Nephron (organoid): ENCODE measurements around the gene OR4Q3.
"Not testable (repeated sequence)": the region's sequence is repeated elsewhere in the genome, so short reads cannot be mapped to it uniquely, and the experiment has no call there.

ENCODE experiments used
- H3K27ac Mint-ChIP-seq, 3 experiments: 2 replicates each; pipeline ENCODE4 v1.8.0; 2020; ENCODE audit warnings: mixed read lengths in 3 of 3, mild to moderate bottlenecking in 2 of 3, moderate library complexity in 1 of 3
- H3K27me3 Mint-ChIP-seq: 2 replicates; pipeline ENCODE4 v1.8.0; 2021; ENCODE audit warnings: low read depth, mild to moderate bottlenecking, moderate library complexity, mixed read lengths
- H3K36me3 Mint-ChIP-seq: 2 replicates; pipeline ENCODE4 v1.8.0; 2020; ENCODE audit warnings: low read depth, mixed read lengths
- H3K4me1 Mint-ChIP-seq: 2 replicates; pipeline ENCODE4 v1.8.0; 2020; ENCODE audit warnings: mixed read lengths
- H3K4me3 Mint-ChIP-seq, 3 experiments: 2 replicates each; pipeline ENCODE4 v1.8.0; 2020; ENCODE audit warnings: mild to moderate bottlenecking in 3 of 3, mixed read lengths in 3 of 3, moderate library complexity in 2 of 3
- H3K9me3 Mint-ChIP-seq: 2 replicates; pipeline ENCODE4 v1.8.0; 2020; ENCODE audit warnings: mixed read lengths
- TF ChIP-seq, protein P1 (sequence below), 3 experiments: fragments of 200-600 bp; sonication (generic); IDR thresholded peaks; one replicate each; pipeline ENCODE4 v1.5.0; 2021; ENCODE audit warnings: antibody characterized with exemption in 3 of 3; ENCODE audit not compliant: unreplicated experiment in 3 of 3

The OR4Q3 gene

DNA sequence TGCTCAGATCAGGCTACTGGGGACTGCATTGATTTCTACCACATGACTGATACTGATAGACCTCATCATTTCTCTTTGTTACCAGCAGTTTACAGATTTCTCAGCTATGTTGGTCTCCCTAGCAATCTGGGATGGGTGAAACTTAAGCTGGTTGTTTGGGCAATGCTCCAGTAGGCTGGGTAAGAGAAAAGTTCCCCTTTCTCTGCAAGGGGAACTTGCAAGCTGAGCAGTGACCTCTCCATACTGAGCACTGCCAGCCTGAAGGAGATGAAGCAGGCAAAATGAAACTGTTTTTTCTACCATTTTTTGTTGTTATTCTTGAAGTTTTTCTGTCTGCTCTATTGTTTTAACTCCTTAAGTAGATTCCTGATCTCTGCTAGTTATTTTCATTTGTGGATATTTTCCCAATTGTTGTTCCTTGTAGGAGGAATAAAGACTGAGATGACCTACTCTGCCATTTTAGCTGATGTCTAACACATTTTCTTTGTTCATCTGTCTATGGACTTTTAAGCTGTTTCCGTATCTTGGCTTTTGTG is 28.6 kb downstream of the OR4Q3 start:
- TF ChIP-seq, protein P1, sequence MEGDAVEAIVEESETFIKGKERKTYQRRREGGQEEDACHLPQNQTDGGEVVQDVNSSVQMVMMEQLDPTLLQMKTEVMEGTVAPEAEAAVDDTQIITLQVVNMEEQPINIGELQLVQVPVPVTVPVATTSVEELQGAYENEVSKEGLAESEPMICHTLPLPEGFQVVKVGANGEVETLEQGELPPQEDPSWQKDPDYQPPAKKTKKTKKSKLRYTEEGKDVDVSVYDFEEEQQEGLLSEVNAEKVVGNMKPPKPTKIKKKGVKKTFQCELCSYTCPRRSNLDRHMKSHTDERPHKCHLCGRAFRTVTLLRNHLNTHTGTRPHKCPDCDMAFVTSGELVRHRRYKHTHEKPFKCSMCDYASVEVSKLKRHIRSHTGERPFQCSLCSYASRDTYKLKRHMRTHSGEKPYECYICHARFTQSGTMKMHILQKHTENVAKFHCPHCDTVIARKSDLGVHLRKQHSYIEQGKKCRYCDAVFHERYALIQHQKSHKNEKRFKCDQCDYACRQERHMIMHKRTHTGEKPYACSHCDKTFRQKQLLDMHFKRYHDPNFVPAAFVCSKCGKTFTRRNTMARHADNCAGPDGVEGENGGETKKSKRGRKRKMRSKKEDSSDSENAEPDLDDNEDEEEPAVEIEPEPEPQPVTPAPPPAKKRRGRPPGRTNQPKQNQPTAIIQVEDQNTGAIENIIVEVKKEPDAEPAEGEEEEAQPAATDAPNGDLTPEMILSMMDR (IDR thresholded peaks at IDR 0.05; ENCODE audit: unreplicated experiment in 3 of 3): no peak
- H3K9me3 Mint-ChIP-seq: peaks cover 69% of the 10 kb centered on the region
- no peaks in the 10 kb centered on the region for H3K4me1 Mint-ChIP-seq
- no peak overlapping the region for H3K27ac Mint-ChIP-seq
- H3K4me3 Mint-ChIP-seq: no peak overlapping the region
- H3K27me3 Mint-ChIP-seq: no peaks in the 10 kb centered on the region
- H3K36me3 Mint-ChIP-seq: no peaks in the 10 kb centered on the region

DNA sequence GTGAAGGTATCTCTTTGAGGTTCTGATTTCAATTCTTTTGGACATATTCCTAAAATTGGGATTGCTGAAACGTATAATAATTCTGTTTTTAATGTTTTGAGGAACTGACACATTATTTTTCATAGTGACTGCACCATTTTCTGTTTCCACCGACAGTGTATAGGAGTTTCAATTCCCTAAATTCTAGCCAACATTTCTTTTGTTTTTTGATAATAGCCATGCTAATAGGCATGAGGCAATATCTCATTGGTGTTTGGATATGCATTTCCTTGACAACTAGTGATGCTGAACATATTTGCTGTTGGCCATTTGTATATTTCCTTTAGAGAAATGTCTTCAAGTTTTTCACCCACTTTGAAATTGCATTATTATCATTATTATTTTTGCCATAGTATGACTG is 29.1 kb downstream of the OR4Q3 start:
- not testable (repeated sequence) for H3K4me3 Mint-ChIP-seq, H3K4me1 Mint-ChIP-seq, H3K27ac Mint-ChIP-seq, H3K27me3 Mint-ChIP-seq, H3K36me3 Mint-ChIP-seq
- peaks cover 67% of the 10 kb centered on the region for H3K9me3 Mint-ChIP-seq

DNA sequence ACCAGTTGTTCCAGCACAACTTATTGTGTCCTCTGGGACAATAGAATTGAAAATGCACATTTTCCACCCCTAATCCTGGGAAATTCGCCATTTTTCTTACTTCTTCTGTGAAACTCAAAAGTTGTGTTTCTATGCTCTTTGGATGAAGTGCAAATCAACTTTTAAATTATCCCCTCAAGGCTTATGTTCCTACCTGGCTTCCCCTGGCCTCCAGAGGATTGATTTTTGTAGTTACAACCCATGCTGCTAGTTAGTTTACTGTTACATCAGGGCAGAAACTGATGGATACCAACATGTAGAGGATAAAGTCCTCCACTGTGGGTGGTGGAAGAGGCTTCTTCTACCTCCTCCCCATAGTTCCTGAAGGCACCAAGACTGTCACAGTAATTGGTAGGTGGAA is 29.8 kb downstream of the OR4Q3 start, which contains the start of gene OR4M1:
Gene OR4M1, plus strand, starts transcription at position 301 of the 400 bp plus-strand sequence. CDS start 6,819 bp downstream, outside the sequence.
- not testable (repeated sequence) for H3K4me3 Mint-ChIP-seq, H3K4me1 Mint-ChIP-seq, H3K27me3 Mint-ChIP-seq, H3K36me3 Mint-ChIP-seq, H3K27ac Mint-ChIP-seq
- H3K9me3 Mint-ChIP-seq: peaks cover 64% of the 10 kb centered on the region

DNA sequence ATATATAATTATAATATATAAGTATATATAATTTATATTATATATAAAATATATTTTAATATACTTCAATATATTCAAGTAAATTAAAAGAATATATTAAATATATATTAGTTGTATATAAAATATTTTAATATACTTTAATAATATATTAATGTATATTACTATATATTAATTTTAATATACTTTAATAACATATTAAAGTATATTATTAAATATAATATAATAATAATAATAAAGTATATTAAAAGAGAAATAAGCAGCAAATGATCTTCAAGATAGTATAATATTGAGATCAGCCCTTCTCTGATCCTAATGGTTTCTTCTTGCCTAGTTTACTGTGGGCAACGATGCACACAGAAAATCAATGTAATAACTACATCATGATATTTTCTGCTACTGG is 32.2 kb downstream of the OR4Q3 start:
- H3K27ac Mint-ChIP-seq: no peak overlapping the region
- no peaks in the 10 kb centered on the region for H3K27me3 Mint-ChIP-seq
- no peak overlapping the region for H3K4me3 Mint-ChIP-seq
- no peaks in the 10 kb centered on the region for H3K36me3 Mint-ChIP-seq
- H3K4me1 Mint-ChIP-seq: no peaks in the 10 kb centered on the region
- H3K9me3 Mint-ChIP-seq: peaks cover 55% of the 10 kb centered on the region
- TF ChIP-seq, protein P1 (IDR thresholded peaks at IDR 0.05; ENCODE audit: unreplicated experiment in 3 of 3): no peak

DNA sequence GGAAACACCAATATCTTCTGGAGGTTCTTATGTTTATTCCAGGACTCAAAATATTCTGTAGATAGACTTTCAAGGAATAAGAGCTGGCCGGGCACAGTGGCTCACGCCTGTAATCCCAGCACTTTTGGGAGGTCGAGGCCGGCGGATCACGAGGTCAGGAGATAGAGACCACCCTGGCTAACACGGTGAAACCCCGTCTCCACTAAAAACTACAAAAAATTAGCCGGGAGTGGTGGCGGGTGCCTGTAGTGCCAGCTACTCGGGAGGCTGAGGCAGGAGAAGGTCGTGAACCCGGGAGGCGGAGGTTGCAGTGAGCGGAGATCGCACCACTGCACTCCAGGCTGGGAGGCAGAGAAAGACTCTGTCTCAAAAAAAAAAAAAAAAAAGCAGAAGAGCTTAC is 42.5 kb downstream of the OR4Q3 start:
- H3K9me3 Mint-ChIP-seq: peaks cover 26% of the 10 kb centered on the region
- H3K4me3 Mint-ChIP-seq, H3K27ac Mint-ChIP-seq, H3K27me3 Mint-ChIP-seq, H3K4me1 Mint-ChIP-seq, H3K36me3 Mint-ChIP-seq: not testable (repeated sequence)

DNA sequence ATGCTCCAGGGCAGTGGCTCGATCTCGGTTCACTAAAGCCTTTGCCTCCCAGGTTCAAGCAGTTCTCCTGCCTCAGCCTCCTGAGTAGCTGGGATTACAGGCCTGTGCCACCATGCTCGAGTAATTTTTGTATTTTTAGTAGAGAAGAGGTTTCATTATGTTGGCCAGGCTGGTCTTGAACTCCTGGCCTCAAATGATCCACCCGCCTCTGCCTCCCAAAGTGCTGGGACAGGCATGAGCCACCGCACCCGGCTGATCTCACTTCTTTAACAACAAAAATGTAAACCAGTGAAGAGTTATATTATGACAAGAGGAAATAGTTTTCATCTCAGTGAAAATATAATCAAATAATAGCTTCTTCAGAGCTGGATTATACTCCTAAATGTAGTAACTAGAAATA is 43.9 kb downstream of the OR4Q3 start:
- not testable (repeated sequence) for H3K4me3 Mint-ChIP-seq, H3K27ac Mint-ChIP-seq, H3K36me3 Mint-ChIP-seq, H3K27me3 Mint-ChIP-seq, H3K4me1 Mint-ChIP-seq
- peaks cover 21% of the 10 kb centered on the region for H3K9me3 Mint-ChIP-seq

DNA sequence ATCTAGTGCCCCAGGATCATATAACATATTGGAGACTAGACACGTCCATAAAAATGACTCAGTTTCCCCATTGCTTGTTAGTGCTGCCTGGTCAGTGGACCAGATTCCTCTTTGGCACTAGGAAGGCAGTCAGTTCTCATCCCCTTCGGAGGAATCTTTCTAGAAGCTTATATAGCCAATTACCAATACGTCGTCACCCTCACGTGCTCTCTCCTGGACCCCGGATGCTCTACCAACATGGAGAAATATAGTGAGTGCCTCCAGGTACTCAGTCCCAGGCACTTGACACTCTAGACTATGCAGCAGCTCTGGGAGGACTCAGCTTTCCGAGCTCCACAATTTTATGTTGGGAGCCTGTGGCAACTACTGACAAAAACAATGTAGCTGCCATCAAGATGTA is 44.8 kb downstream of the OR4Q3 start:
- H3K9me3 Mint-ChIP-seq: peaks cover 17% of the 10 kb centered on the region
- H3K27me3 Mint-ChIP-seq, H3K4me3 Mint-ChIP-seq, H3K27ac Mint-ChIP-seq, H3K4me1 Mint-ChIP-seq, H3K36me3 Mint-ChIP-seq: not testable (repeated sequence)

DNA sequence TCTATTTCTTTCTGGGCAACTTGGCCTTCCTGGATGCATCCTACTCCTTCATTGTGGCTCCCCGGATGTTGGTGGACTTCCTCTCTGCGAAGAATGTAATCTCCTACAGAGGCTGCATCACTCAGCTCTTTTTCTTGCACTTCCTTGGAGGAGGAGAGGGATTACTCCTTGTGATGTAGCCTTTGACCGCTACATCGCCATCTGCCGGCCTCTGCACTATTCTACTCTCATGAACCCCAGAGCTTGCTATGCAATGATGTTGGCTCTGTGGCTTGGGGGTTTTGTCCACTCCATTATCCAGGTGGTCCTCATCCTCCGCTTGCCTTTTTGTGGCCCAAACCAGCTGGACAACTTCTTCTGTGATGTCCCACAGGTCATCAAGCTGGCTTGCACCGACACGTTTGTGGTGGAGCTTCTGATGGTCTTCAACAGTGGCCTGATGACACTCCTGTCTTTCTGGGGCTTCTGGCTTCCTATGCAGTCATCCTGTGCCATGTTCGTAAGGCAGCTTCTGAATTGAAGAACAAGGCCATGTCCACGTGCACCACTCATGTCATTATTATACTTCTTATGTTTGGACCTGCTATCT is 53.2 kb downstream of the OR4Q3 start:
- peaks cover 29% of the 10 kb centered on the region for H3K9me3 Mint-ChIP-seq
- H3K36me3 Mint-ChIP-seq, H3K4me1 Mint-ChIP-seq, H3K4me3 Mint-ChIP-seq, H3K27ac Mint-ChIP-seq, H3K27me3 Mint-ChIP-seq: not testable (repeated sequence)
